ENCODE measurements around the gene GALR3. TPM values are rescaled to one million over a fixed set of nuclear protein-coding genes. Genes with fewer than 3 reads are reported as not detected.

Gene GALR3
- polyA plus RNA-seq, 3 donors = not detected

DNA sequence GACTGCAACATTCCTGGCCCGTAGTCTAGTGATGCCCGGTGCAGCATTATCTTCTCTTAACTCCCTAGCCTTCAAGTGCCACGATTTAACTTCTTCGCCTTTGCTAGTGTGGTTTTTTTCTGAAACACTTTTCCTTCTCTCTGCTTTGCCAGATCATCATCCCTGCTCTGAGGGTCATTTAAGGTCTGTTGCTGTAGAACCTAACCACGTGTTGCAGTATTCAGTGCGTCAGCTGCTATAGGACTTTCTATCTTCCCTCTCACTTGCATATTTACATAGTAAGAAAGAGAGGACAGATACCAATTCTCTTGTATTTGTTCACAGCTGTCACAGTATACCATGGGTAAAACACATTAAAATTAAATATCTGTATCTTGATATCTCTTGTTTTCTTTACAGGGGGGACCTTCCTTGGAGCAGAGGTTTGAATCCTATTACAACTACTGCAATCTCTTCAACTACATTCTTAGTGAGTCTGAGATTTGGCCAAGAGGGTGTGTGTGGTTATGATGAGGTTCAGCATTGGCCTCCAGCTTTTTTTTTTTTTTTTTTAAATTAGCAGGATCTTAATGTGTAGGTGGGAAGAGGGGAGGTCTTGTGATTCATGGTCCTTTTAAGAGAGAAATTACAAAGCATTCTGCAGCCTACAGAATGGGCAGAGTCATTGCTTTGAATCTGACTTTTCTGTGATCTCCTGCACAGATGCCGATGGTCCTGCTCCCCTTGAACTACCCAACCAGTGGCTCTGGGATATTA lies 39.6 kb downstream of the GALR3 start:
- DNase-seq = no peak

DNA sequence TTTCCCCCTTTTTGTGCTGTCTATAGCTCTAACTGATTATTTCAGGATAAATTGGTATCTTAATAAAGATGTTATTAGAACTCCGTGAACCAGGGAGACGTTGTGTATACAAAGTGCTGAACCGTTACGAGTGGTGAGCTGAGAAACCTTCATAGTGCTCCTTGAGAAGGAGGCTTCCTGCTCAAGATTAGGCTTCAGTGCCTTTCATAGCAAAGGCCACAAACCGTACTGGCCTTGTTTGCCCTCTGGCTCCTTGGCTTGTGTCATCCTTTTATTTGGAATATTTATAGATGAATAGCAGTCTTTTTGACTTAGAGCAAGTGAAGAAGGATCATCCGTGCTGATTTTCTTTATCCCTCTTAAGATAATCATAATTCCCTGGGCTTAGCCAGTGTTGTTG lies 42.3 kb downstream of the GALR3 start:
- DNase-seq = no peak

DNA sequence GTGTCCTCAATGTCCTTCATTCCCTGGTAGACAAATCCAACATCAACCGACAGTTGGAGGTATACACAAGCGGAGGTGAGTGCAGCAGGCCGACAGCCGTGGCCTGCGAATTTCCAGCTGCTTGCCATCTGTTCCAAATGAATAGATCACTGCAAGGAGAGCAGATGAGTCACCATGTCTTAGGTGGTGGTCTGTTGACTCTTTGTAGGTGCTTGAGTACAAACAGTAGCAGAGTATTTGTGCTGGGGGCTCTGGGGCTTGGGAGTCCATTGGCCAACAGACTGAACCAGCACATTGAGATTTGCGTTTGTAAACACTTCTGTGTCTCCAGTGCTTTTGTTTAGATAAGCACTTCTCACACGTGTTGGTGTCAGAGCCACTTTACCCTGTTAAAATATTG lies 47.1 kb downstream of the GALR3 start:
- DNase-seq = no peak

Other genes with a start within 250 kb of the GALR3 start
- 10 to 100 TPM; 31.0 to 39.0 (median 37.8) TPM for gene LGALS2, start 243.3 kb upstream of the GALR3 start, polyA plus RNA-seq (ENCODE audit: insufficient read length in 3 of 3)
- 10 to 100 TPM; 51.2 to 84.9 (median 79.6) TPM for gene GGA1, start 214.5 kb upstream of the GALR3 start, polyA plus RNA-seq (ENCODE audit: insufficient read length in 3 of 3)
- 10 to 100 TPM; 18.1 to 19.7 (median 19.5) TPM for gene SH3BP1, start 183.7 kb upstream of the GALR3 start, polyA plus RNA-seq (ENCODE audit: insufficient read length in 3 of 3)
- 10 to 100 TPM; 14.5 to 19.8 (median 19.0) TPM for gene PDXP, start 164.7 kb upstream of the GALR3 start, polyA plus RNA-seq (ENCODE audit: insufficient read length in 3 of 3)
- gene LGALS1, start 147.7 kb upstream of the GALR3 start, polyA plus RNA-seq (ENCODE audit: insufficient read length in 3 of 3) = 100 to 1,000 TPM; 374 to 538 (median 428) TPM
- gene NOL12, start 137.0 kb upstream of the GALR3 start, polyA plus RNA-seq (ENCODE audit: insufficient read length in 3 of 3) = 10 to 100 TPM; 21.2 to 23.2 (median 22.4) TPM
- 10 to 100 TPM; 65.9 to 85.7 (median 77.1) TPM for gene TRIOBP, start 126.3 kb upstream of the GALR3 start, polyA plus RNA-seq (ENCODE audit: insufficient read length in 3 of 3)
- gene GCAT, start 15.4 kb upstream of the GALR3 start, polyA plus RNA-seq (ENCODE audit: insufficient read length in 3 of 3) = 10 to 100 TPM; 17.0 to 17.9 (median 17.3) TPM
- 10 to 100 TPM; 26.7 to 31.8 (median 29.7) TPM for gene ANKRD54, start 21.0 kb downstream of the GALR3 start, polyA plus RNA-seq (ENCODE audit: insufficient read length in 3 of 3)
- gene EIF3L, start 26.0 kb downstream of the GALR3 start, polyA plus RNA-seq (ENCODE audit: insufficient read length in 3 of 3) = 1,000 to 10,000 TPM in 1 of 3 donors, 100 to 1,000 TPM in 2; 860 to 1,060 (median 996) TPM
- gene MICALL1, start 82.9 kb downstream of the GALR3 start, polyA plus RNA-seq (ENCODE audit: insufficient read length in 3 of 3) = 10 to 100 TPM; 28.7 to 36.9 (median 30.8) TPM
- 1 to 10 TPM; 6.4 to 7.0 (median 6.8) TPM for gene C22orf23, start 130.2 kb downstream of the GALR3 start, polyA plus RNA-seq (ENCODE audit: insufficient read length in 3 of 3)
- 10 to 100 TPM; 63.5 to 87.3 (median 71.1) TPM for gene POLR2F, start 130.3 kb downstream of the GALR3 start, polyA plus RNA-seq (ENCODE audit: insufficient read length in 3 of 3)
- gene SOX10, start 161.2 kb downstream of the GALR3 start, polyA plus RNA-seq (ENCODE audit: insufficient read length in 3 of 3) = 1 to 10 TPM; 1.4 to 2.3 (median 1.5) TPM
- 10 to 100 TPM; 34.8 to 43.7 (median 41.9) TPM for gene PICK1, start 234.0 kb downstream of the GALR3 start, polyA plus RNA-seq (ENCODE audit: insufficient read length in 3 of 3)

Data from renal pelvis (tissue), 4 donors.